HEK293 (cell line): ENCODE measurements around the gene ENOX2.

ENCODE experiments used
- ZBTB1 ChIP-seq: fragments of 450-650 bp; formaldehyde crosslinking; IDR thresholded peaks from 2 replicates; pipeline ENCODE4 v1.5.1; 2016; ENCODE audit warnings: missing biosample characterization, missing genetic modification characterization
- ZBTB11 ChIP-seq: fragments of 450-650 bp; formaldehyde crosslinking; conservative IDR thresholded peaks from 2 replicates; pipeline ENCODE4 v1.5.1; 2016; ENCODE audit warnings: low read depth, missing biosample characterization, missing genetic modification characterization
- ZBTB17 ChIP-seq: fragments of 450-650 bp; formaldehyde crosslinking; IDR thresholded peaks from 2 replicates; pipeline ENCODE4 v1.5.1; 2016; ENCODE audit warnings: missing biosample characterization, missing genetic modification characterization
- ZFP37 ChIP-seq: fragments of 450-650 bp; formaldehyde crosslinking; IDR thresholded peaks from 2 replicates; pipeline ENCODE4 v1.5.1; 2016; ENCODE audit warnings: missing biosample characterization, missing genetic modification characterization
- ZIC2 ChIP-seq: fragments of 450-650 bp; formaldehyde crosslinking; IDR thresholded peaks from 2 replicates; pipeline ENCODE4 v1.5.1; 2016; ENCODE audit warnings: missing biosample characterization, missing genetic modification characterization
- ZNF140 ChIP-seq: fragments of 450-650 bp; formaldehyde crosslinking; IDR thresholded peaks from 2 replicates; pipeline ENCODE4 v1.5.1; 2016; ENCODE audit warnings: missing biosample characterization, missing genetic modification characterization
- ZNF174 ChIP-seq: fragments of 450-650 bp; formaldehyde crosslinking; IDR thresholded peaks from 2 replicates; pipeline ENCODE4 v1.5.0; 2017; ENCODE audit warnings: missing biosample characterization, mild to moderate bottlenecking, missing genetic modification characterization
- ZNF18 ChIP-seq: fragments of 450-650 bp; formaldehyde crosslinking; IDR thresholded peaks from 2 replicates; pipeline ENCODE4 v1.5.1; 2016; ENCODE audit warnings: missing biosample characterization, missing genetic modification characterization
- ZNF214 ChIP-seq: fragments of 450-650 bp; formaldehyde crosslinking; IDR thresholded peaks from 2 replicates; pipeline ENCODE4 v1.5.1; 2017; ENCODE audit warnings: missing biosample characterization, mild to moderate bottlenecking, missing genetic modification characterization, borderline replicate concordance
- ZNF335 ChIP-seq: fragments of 450-650 bp; formaldehyde crosslinking; conservative IDR thresholded peaks from 2 replicates; pipeline ENCODE4 v1.5.1; 2016; ENCODE audit warnings: missing biosample characterization, missing genetic modification characterization
- ZNF366 ChIP-seq: fragments of 450-650 bp; formaldehyde crosslinking; conservative IDR thresholded peaks from 2 replicates; pipeline ENCODE4 v1.5.1; 2016; ENCODE audit warnings: missing biosample characterization, missing genetic modification characterization
- ZNF394 ChIP-seq: fragments of 450-650 bp; formaldehyde crosslinking; IDR thresholded peaks from 2 replicates; pipeline ENCODE4 v1.5.1; 2016; ENCODE audit warnings: missing biosample characterization, missing genetic modification characterization, mild to moderate bottlenecking, moderate library complexity, borderline replicate concordance
- ZNF518A ChIP-seq: fragments of 450-650 bp; formaldehyde crosslinking; conservative IDR thresholded peaks from 2 replicates; pipeline ENCODE4 v1.5.1; 2016; ENCODE audit warnings: low read depth, missing biosample characterization, missing genetic modification characterization
- ZNF529 ChIP-seq: fragments of 450-650 bp; formaldehyde crosslinking; IDR thresholded peaks from 2 replicates; pipeline ENCODE4 v1.5.1; 2017; ENCODE audit warnings: missing genetic modification characterization, missing biosample characterization; ENCODE audit not compliant: insufficient replicate concordance
- ZNF549 ChIP-seq: fragments of 450-650 bp; IDR thresholded peaks from 2 replicates; pipeline ENCODE4 v1.5.1; 2018; ENCODE audit warnings: missing biosample characterization, missing genetic modification characterization, mild to moderate bottlenecking, inconsistent platforms, moderate library complexity
- ZNF555 ChIP-seq: fragments of 450-650 bp; formaldehyde crosslinking; conservative IDR thresholded peaks from 2 replicates; pipeline ENCODE4 v1.5.1; 2017; ENCODE audit warnings: missing biosample characterization, mild to moderate bottlenecking, missing genetic modification characterization, inconsistent platforms
- ZNF561 ChIP-seq: fragments of 450-650 bp; IDR thresholded peaks from 2 replicates; pipeline ENCODE4 v1.5.1; 2018; ENCODE audit warnings: missing biosample characterization, missing genetic modification characterization, borderline replicate concordance
- ZNF585B ChIP-seq: fragments of 450-650 bp; formaldehyde crosslinking; IDR thresholded peaks from 2 replicates; pipeline ENCODE4 v1.5.1; 2016; ENCODE audit warnings: missing biosample characterization, missing genetic modification characterization
- ZNF624 ChIP-seq: fragments of 450-650 bp; formaldehyde crosslinking; IDR thresholded peaks from 2 replicates; pipeline ENCODE4 v1.5.1; 2017; ENCODE audit warnings: missing biosample characterization, missing genetic modification characterization
- ZNF701 ChIP-seq: fragments of 450-650 bp; formaldehyde crosslinking; IDR thresholded peaks from 2 replicates; pipeline ENCODE4 v1.5.1; 2016; ENCODE audit warnings: missing biosample characterization, missing genetic modification characterization
- ZNF791 ChIP-seq: fragments of 450-650 bp; formaldehyde crosslinking; IDR thresholded peaks from 2 replicates; pipeline ENCODE4 v1.5.1; 2016; ENCODE audit warnings: missing biosample characterization, missing genetic modification characterization
- TF ChIP-seq, protein P1 (sequence below): fragments of 450-650 bp; formaldehyde crosslinking; IDR thresholded peaks from 2 replicates; pipeline ENCODE4 v1.5.1; 2016; ENCODE audit warnings: missing biosample characterization, missing genetic modification characterization
- TF ChIP-seq, protein P2 (sequence below): fragments of 450-650 bp; formaldehyde crosslinking; IDR thresholded peaks from 2 replicates; pipeline ENCODE4 v1.5.1; 2016; ENCODE audit warnings: missing biosample characterization, missing genetic modification characterization

Gene ENOX2

DNA sequence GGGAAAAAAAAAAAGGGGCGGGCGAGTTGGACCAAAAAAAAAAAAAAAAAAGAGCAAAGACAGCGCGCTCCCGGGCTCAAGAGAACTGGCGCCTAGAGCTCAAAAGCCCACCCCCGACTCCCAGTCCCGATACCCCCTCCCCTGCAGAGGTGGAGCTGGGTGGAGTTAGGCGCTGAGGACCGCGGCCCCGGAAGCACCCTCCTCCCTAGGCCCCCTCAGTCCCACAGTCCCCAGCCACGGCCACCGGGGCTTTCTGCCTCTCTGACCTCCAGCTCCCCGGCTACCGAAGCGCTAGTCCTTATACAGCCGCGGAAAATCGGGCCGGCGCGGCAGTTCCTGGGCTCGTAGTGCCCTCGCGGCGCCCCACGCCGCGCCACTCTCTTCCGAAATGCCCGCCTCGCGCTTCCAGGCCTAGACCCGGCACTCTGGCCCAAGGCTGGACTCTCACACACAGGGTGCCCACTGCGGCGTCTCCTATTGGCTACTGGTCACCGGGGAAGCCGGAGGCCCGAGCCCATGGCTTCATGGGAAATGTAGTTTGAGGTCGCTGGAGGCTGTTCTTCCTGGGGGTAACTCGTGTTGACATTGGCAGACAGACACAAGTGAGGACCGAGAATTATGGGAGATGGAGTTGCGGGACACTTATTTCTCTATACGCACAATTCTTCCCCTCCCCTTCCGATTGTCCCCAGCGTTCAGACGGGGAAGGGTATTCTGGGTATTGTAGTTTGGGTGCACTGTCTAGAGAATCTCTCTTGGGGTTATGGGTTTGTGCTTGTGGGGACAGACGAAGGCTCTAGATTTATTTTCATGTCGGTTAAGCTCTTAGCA is at the start of gene ENOX2 (continued):
- TF ChIP-seq ZNF701 (tag by site-specific recombination) (no peak), ZNF214 (tag by site-specific recombination) (no peak), ZNF18 (tag by site-specific recombination) (no peak), ZFP37 (tag by site-specific recombination) (peak; percentile 27; the same call in 1 of the 2 replicates), ZBTB17 (tag by site-specific recombination) (peak; percentile 95), ZIC2 (peak; percentile 37), ZBTB1 (peak; percentile 41; the same call in 1 of the 2 replicates), ZNF394 (tag by site-specific recombination) (peak; percentile 15; the same call in 1 of the 2 replicates), ZBTB11 (tag by site-specific recombination) (peak; percentile 96), ZNF174 (tag by site-specific recombination) (no peak), ZNF335 (tag by site-specific recombination) (peak; percentile 98), ZNF549 (tag by site-specific recombination) (no peak), ZNF791 (tag by site-specific recombination) (no peak), ZNF561 (tag by site-specific recombination) (peak; percentile 86; the same call in 1 of the 2 replicates), ZNF555 (tag by site-specific recombination) (no peak), ZNF529 (no peak), ZNF585B (tag by site-specific recombination) (no peak), ZNF366 (tag by site-specific recombination) (no peak), ZNF140 (tag by site-specific recombination) (no peak), ZNF518A (tag by site-specific recombination) (peak; percentile 72), ZNF624 (tag by site-specific recombination) (no peak)
- TF ChIP-seq, protein P1, sequence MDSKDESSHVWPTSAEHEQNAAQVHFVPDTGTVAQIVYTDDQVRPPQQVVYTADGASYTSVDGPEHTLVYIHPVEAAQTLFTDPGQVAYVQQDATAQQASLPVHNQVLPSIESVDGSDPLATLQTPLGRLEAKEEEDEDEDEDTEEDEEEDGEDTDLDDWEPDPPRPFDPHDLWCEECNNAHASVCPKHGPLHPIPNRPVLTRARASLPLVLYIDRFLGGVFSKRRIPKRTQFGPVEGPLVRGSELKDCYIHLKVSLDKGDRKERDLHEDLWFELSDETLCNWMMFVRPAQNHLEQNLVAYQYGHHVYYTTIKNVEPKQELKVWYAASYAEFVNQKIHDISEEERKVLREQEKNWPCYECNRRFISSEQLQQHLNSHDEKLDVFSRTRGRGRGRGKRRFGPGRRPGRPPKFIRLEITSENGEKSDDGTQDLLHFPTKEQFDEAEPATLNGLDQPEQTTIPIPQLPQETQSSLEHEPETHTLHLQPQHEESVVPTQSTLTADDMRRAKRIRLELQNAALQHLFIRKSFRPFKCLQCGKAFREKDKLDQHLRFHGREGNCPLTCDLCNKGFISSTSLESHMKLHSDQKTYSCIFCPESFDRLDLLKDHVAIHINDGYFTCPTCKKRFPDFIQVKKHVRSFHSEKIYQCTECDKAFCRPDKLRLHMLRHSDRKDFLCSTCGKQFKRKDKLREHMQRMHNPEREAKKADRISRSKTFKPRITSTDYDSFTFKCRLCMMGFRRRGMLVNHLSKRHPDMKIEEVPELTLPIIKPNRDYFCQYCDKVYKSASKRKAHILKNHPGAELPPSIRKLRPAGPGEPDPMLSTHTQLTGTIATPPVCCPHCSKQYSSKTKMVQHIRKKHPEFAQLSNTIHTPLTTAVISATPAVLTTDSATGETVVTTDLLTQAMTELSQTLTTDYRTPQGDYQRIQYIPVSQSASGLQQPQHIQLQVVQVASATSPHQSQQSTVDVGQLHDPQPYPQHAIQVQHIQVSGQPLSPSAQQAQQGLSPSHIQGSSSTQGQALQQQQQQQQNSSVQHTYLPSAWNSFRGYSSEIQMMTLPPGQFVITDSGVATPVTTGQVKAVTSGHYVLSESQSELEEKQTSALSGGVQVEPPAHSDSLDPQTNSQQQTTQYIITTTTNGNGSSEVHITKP (tag by site-specific recombination) = 0 out of 2 replicates have a peak, but pooled peaks have one; percentile 35
- TF ChIP-seq, protein P2, sequence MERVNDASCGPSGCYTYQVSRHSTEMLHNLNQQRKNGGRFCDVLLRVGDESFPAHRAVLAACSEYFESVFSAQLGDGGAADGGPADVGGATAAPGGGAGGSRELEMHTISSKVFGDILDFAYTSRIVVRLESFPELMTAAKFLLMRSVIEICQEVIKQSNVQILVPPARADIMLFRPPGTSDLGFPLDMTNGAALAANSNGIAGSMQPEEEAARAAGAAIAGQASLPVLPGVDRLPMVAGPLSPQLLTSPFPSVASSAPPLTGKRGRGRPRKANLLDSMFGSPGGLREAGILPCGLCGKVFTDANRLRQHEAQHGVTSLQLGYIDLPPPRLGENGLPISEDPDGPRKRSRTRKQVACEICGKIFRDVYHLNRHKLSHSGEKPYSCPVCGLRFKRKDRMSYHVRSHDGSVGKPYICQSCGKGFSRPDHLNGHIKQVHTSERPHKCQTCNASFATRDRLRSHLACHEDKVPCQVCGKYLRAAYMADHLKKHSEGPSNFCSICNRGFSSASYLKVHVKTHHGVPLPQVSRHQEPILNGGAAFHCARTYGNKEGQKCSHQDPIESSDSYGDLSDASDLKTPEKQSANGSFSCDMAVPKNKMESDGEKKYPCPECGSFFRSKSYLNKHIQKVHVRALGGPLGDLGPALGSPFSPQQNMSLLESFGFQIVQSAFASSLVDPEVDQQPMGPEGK (tag by site-specific recombination) = peak; percentile 87
